ENCODE data around the gene SUN1.

The SUN1 gene, protein sequence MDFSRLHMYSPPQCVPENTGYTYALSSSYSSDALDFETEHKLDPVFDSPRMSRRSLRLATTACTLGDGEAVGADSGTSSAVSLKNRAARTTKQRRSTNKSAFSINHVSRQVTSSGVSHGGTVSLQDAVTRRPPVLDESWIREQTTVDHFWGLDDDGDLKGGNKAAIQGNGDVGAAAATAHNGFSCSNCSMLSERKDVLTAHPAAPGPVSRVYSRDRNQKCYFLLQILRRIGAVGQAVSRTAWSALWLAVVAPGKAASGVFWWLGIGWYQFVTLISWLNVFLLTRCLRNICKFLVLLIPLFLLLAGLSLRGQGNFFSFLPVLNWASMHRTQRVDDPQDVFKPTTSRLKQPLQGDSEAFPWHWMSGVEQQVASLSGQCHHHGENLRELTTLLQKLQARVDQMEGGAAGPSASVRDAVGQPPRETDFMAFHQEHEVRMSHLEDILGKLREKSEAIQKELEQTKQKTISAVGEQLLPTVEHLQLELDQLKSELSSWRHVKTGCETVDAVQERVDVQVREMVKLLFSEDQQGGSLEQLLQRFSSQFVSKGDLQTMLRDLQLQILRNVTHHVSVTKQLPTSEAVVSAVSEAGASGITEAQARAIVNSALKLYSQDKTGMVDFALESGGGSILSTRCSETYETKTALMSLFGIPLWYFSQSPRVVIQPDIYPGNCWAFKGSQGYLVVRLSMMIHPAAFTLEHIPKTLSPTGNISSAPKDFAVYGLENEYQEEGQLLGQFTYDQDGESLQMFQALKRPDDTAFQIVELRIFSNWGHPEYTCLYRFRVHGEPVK

DNA sequence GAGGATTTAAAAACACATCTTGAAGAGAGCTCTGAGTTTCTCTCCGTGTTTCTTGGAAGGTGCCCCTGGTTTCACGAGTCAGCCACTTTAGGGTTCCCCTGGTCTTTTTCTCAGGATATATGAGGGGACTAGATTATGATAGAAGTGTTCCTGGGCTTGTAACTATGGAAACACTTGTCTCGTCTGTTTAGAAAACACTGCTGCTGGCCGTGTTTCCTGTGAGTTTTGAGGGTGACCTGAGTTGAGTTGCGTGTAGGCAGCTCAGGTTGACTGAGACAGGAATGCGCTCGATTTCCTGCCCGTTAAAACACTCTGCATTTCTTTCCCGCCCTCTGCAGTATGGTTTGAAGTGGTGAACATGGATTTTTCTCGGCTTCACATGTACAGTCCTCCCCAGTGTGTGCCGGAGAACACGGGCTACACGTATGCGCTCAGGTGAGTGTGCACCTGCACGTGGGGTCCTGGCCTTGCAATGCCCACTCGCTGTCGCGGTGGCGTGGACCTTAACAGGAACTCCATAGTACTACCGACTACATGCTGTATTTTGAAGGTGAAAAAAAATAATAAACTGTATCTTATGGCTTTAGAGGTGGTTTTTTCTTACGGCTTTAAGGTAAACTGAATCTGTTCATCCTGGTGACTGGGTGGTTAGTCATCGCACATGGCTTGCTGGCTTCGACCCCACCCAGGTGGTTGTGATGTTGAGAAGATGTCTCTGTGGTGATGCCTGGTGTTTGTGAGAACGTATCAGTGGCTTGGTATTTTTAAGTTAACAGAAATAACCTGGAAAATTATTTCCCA, at the start of gene SUN1:
Gene SUN1, plus strand, starts transcription at position 310 of the 801 bp plus-strand sequence. Its CDS starts 49 bp downstream, at position 359.
- Mint-ChIP-seq H3K27me3 (no peaks in the 10 kb centered on the region), H3K4me3 (peak within 1 kb of the TSS; percentile 70), H3K36me3 (peaks cover 23% of the 10 kb centered on the region), H3K9me3 (no peaks in the 10 kb centered on the region), H3K27ac (peak within 1 kb of the TSS; percentile 95), H3K4me1 (peaks cover 72% of the 10 kb centered on the region)
- peak; percentile 76 for DNase-seq
- CTCF ChIA-PET, result interaction anchor here (1.7 to 5.4 kb wide), 4 partner anchors 10 to 45 kb away, joined by 7 to 22 read pairs (median 10); no protein-coding TSS in a partner anchor

DNA sequence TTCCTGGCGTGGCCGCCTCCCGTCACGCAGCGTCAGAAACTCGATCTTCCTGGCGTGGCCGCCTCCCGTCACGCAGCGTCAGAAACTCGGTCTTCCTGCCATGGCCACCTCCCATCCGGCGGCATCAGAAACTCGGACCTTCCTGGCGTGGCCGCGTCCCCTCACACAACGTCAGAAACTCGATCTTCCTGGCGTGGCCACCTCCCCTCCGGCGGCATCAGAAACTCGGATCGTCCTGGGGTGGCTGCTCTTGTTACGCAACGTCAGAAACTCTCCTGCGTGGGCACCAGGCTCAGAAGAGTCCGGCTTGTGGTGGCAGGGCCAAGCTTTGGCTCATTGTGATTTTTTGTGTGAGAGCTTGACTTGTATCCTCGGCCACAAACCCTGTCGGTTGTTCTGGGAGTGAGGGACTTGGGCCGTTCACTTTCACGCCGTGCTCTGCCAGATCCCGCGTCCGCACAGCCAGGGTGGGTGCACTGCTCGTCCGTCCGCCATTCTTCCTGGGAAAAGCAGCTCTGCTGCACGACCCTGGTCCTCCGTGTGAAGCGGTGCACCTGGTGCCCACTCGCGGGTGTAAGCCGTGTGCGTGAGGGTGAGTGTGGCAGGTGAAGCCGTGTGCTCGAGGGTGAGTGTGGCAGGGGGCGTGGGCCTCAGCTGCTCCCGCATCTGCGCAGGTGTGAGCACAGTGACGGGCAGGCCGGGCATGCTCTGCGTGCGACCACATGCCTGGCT, 49.4 kb upstream of the SUN1 start:
- Mint-ChIP-seq H3K9me3 (no peaks in the 10 kb centered on the region), H3K36me3 (peaks cover 34% of the 10 kb centered on the region), H3K4me1 (peaks cover 3% of the 10 kb centered on the region), H3K27me3 (no peaks in the 10 kb centered on the region), H3K27ac (no peak overlapping the region), H3K4me3 (no peak overlapping the region)
- CTCF ChIA-PET, result interaction anchor here (1.4 to 8.6 kb wide), 2 partner anchors 9 to 90 kb away, joined by 3 to 89 read pairs; no protein-coding TSS in a partner anchor
- no peak for DNase-seq

DNA sequence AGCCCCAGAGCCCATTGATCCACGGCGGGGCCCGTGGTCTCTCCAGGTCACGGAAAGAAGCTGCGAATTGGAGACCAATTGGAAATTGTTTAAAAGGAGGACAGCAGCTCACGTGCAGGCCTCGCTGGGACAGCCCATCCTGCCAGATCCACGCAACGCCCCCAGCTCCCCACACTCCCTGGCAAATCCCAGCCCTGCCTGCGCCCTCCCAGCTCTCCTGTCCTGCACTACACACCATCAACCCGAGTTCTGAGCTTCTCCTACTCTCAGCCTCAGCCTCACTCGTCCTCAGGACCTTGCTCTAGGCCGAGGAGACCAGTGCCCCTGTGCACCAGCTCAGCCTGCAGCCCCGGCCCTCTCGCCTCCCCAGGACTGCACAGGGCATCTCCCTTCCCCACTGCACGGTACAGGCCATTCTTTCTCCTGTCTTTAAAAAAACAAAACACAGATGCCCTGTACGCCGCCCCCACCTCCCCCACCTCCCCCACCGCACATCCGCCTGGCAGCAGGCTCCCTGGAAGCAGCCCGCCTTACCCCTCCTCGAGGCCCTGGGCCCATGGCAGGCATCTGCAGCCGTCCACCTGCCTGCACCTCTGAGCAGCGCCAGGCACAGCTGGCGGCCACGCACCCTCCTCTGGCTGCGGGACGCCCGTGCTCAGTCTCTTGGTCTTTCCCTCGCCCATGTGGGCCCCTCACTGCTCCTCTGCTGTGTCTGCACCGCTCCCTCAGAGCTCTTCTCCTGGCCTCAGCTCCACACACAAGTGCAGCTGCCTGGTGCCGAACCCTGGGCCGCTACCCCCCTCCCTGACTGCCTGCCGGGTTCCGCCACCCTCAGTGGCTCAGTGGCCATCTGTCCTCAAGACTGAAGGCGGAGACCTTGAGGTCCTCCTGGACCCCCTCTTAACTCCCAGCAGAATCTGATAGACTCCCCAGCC, 48.5 kb upstream of the SUN1 start:
- Mint-ChIP-seq H3K4me1 (peaks cover 3% of the 10 kb centered on the region), H3K4me3 (no peak overlapping the region), H3K9me3 (peaks cover 2% of the 10 kb centered on the region), H3K27ac (no peak overlapping the region), H3K27me3 (no peaks in the 10 kb centered on the region), H3K36me3 (peaks cover 40% of the 10 kb centered on the region)
- DNase-seq, result no peak
- CTCF ChIA-PET, result interaction anchor here (1.4 to 8.6 kb wide), 2 partner anchors 10 to 89 kb away, joined by 3 to 89 read pairs; no protein-coding TSS in a partner anchor

DNA sequence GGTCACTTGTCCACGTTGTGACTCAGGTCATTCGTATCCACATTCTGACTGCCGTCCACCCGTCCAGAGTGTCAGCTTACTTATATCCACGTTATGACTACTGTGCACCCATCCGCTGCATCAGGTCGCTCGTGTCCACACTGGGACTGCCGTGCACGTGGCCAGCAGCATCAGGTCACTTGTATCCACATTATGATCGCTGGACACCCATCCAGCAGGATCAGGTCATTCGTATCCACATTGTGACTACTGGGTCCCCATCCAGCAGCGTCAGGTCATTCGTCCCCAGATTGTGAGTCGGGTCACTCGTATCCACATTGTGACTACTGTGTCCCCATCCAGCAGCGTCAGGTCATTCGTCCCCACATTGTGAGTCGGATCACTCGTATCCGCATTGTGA, 47.3 kb upstream of the SUN1 start:
- CTCF ChIA-PET, result interaction anchor here (8.6 kb wide), 1 partner anchor 88 kb away, joined by 89 read pairs; no protein-coding TSS in a partner anchor
- no peak overlapping the region for H3K4me3 Mint-ChIP-seq
- H3K4me1 Mint-ChIP-seq, result peaks cover 3% of the 10 kb centered on the region
- peaks cover 47% of the 10 kb centered on the region for H3K36me3 Mint-ChIP-seq
- H3K9me3 Mint-ChIP-seq, result peaks cover 6% of the 10 kb centered on the region
- H3K27ac Mint-ChIP-seq, result no peak overlapping the region
- H3K27me3 Mint-ChIP-seq, result no peaks in the 10 kb centered on the region
- DNase-seq, result no peak

DNA sequence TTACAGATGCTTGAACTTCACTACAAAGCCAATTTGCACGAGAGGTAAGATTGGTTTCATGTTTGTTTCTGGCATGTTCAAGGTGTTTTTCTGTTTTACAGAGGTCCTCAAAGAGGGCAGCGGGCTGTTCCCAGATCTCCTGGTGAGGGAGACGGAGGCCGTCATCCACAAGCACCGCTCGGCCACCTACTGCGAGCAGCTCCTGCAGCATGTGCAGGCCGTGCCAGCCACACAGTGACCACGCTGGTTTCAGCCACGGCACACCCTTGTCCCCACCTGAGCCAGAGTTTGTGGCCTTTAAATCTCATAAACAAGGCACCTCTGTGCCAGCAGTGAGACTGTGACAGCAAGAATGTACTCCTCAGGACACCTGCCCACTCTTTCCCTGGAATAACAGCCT, 46.9 kb upstream of the SUN1 start:
- CTCF ChIA-PET, result interaction anchor here (8.6 kb wide), 1 partner anchor 87 kb away, joined by 89 read pairs; no protein-coding TSS in a partner anchor
- H3K9me3 Mint-ChIP-seq, result peaks cover 6% of the 10 kb centered on the region
- no peak for DNase-seq
- no peak overlapping the region for H3K4me3 Mint-ChIP-seq
- peaks cover 47% of the 10 kb centered on the region for H3K36me3 Mint-ChIP-seq
- H3K4me1 Mint-ChIP-seq, result peaks cover 3% of the 10 kb centered on the region
- no peak overlapping the region for H3K27ac Mint-ChIP-seq
- no peaks in the 10 kb centered on the region for H3K27me3 Mint-ChIP-seq

DNA sequence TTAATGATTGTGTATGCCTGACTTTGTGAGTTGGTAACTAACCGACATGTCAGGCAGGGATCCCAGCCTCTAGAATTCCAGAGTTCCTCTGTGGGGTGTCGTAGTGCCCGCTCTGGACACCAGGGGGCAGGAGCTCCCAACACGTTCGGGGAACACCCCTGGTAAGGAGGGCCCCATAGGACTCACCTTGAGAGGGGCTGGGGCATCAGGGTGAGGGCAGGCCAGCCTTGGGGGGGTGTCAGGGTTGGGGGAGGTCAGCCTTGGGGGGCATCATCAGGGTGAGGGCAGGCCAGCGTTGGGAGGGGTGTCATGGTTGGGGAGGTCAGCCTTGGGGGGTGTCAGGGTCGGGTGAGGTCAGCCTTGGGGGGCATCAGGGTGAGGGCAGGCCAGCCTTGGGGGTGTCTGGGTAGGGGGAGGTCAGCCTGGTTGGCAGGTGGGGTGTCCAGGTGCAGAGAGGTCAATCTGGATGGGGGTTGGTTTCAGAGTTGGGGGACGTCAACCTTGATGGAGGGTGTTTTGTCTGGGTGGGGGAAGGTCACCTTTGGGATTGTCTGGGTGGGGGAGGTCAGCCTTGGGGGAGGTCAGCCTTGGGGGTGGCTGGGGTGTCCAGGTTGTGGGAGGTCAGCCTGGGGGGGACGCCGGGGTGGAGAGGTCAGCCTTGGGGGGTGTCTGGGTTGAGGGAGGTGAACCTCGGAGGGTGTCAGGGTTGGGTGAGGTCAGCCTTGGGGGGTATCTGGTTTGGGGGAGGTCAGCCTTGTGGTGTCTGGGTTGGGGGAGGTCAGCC, 45.6 kb upstream of the SUN1 start:
- CTCF ChIA-PET, result interaction anchor here (1.0 to 8.6 kb wide), 3 partner anchors 32 to 86 kb away, joined by 3 to 89 read pairs (median 7); partner anchors contain the start of gene SUN1
- H3K27me3 Mint-ChIP-seq, result no peaks in the 10 kb centered on the region
- peak; percentile 80 for DNase-seq

DNA sequence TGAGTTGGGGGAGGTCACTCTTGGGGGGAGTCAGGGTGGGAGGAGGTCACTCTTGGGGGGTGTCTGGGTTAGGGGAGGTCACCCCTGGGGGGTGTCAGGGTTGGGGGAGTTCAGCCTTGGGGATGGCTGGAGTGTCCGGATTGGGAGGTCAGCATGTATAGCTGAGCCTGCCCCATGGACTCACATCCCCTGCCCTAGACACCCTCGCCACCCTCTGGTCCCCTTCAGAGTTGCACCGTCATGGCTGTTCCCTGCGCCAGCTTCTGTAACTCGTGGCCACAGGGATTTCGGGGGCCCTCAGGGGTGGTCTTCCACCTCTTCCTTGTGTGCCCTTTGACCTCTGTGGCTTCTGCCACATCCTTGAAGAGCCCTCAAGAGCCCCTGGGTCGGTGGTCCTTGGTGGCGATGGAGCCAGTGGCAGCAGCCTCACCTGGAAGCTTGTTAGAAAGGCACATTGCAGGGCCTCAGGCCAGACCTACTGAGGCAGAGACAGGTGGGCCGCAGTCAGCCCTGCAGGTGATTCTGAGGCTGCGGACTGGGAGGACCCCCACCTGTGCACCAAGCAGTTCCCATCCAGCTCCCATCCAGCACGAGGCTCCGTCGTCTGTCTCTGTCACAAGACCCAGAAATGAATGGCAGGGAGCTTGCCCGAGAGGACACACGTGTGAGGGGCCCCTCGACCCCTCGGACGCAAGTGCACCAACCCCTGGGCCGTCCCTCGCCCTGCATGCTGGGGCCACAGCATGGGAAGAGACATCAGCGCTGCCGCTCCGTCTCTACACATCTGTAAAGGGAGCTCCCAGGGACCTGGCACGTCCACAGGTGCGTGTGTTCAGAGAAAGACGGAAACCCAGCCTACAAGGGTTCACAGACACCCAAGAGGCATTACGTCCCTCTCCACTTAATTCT, 44.7 kb upstream of the SUN1 start:
- CTCF ChIA-PET, result interaction anchor here (0.9 to 8.6 kb wide), 4 partner anchors 13 to 85 kb away, joined by 3 to 89 read pairs (median 5); partner anchors contain the start of gene SUN1
- peaks cover 34% of the 10 kb centered on the region for H3K36me3 Mint-ChIP-seq
- H3K4me3 Mint-ChIP-seq, result no peak overlapping the region
- H3K27me3 Mint-ChIP-seq, result no peaks in the 10 kb centered on the region
- peak overlapping the region; percentile 45 for H3K27ac Mint-ChIP-seq
- no peak for DNase-seq
- peaks cover 6% of the 10 kb centered on the region for H3K9me3 Mint-ChIP-seq
- peaks cover 3% of the 10 kb centered on the region for H3K4me1 Mint-ChIP-seq

More for the DNA sequence above, 45.6 kb upstream of the SUN1 start:
- Mint-ChIP-seq H3K4me1 (peaks cover 3% of the 10 kb centered on the region), H3K9me3 (peaks cover 6% of the 10 kb centered on the region), H3K36me3 (peaks cover 40% of the 10 kb centered on the region), H3K4me3 (no peak overlapping the region), H3K27ac (no peak overlapping the region)

DNA sequence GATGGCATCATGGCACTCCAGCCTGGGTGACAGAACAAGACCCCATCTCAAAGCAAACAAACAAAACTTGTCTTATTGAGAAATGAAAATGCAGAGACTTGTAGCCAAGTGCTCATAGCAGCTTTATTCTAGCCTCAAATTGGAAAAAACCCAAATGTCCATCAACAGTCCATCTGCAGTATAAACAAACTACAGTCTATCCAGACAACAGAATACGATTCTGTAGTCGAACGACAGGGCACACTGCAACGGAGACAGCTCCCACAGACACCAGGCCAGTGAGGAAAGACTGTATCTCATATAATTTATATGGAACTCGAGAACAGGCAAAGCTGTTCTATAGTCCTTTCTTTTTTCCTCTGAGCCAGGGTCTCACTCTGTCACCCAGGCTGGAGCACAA, 40.8 kb upstream of the SUN1 start:
- no peak for DNase-seq
- no peak overlapping the region for H3K4me3 Mint-ChIP-seq
- H3K4me1 Mint-ChIP-seq, result no peaks in the 10 kb centered on the region
- CTCF ChIA-PET, result no interaction called here
- H3K36me3 Mint-ChIP-seq, result peaks cover 13% of the 10 kb centered on the region
- H3K27ac Mint-ChIP-seq, result no peak overlapping the region
- peaks cover 6% of the 10 kb centered on the region for H3K9me3 Mint-ChIP-seq
- no peaks in the 10 kb centered on the region for H3K27me3 Mint-ChIP-seq

DNA sequence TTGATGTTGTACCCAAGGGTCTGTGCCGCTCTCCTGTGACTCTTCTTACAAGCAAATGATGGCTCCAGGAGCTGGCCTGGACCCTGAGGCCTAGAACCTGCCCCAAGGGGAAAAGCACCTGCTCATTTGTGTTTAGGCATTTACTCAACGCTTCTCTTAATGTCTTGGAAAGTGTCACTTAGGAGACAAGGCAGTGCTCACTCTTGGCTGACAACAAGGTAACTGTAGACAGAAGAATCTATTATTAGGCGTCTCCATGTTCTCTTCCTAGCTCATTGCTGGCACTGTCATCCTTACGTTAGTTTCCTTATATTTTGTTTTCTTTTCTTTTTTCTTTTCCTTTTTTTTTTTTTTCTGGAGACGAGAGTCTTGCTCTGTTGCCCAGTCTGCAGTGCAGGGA, 38.1 kb upstream of the SUN1 start:
- peaks cover 3% of the 10 kb centered on the region for H3K9me3 Mint-ChIP-seq
- no peak overlapping the region for H3K4me3 Mint-ChIP-seq
- H3K36me3 Mint-ChIP-seq, result peaks cover 3% of the 10 kb centered on the region
- no peak for DNase-seq
- CTCF ChIA-PET, result no interaction called here
- no peaks in the 10 kb centered on the region for H3K4me1 Mint-ChIP-seq
- H3K27me3 Mint-ChIP-seq, result no peaks in the 10 kb centered on the region
- no peak overlapping the region for H3K27ac Mint-ChIP-seq

DNA sequence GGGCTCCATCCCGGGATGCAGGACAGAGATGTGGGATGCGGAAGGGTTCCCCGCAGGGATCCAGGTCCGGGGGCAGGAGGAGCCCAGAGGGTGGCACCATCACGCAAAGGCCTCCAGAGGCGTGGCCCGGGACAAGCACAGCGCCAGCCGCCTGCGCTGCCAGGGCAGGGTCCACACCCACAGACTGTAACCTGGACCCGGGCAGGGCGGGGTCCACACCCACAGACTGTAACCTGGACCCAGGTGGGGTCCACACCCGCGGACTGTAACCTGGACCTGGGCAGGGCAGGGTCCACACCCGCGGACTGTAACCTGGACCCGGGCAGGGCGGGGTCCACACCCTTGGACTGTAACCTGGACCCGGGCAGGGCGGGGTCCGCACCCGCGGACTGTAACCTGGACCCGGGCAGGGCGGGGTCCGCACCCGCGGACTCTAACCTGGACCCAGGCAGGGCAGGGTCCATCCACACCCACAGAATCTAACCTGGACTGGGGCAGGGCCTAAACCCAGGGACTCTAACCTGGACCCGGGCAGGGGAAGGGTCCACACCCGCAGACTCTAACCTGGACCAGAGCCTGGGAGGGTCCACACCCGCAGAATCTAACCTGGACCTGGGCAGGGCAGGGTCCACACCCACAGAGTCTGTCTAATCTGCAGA, 37.5 kb upstream of the SUN1 start:
- no peak for DNase-seq
- H3K4me1 Mint-ChIP-seq, result no peaks in the 10 kb centered on the region
- CTCF ChIA-PET, result no interaction called here
- H3K27me3 Mint-ChIP-seq, result no peaks in the 10 kb centered on the region
- no peaks in the 10 kb centered on the region for H3K36me3 Mint-ChIP-seq
- H3K9me3 Mint-ChIP-seq, result no peaks in the 10 kb centered on the region
- no peak overlapping the region for H3K27ac Mint-ChIP-seq
- no peak overlapping the region for H3K4me3 Mint-ChIP-seq
